ENCODE results near the gene IL18BP. TPM values are rescaled to one million over a fixed set of nuclear protein-coding genes. Genes with fewer than 3 reads are reported as not detected.

IL18BP gene
- total and polyA plus RNA-seq, 9 of the 15 experiments (the other 6 are each of a cell fraction or from before 2014, with no cell fraction given), result 0.34 to 9.4 (median 3.2) TPM

DNA sequence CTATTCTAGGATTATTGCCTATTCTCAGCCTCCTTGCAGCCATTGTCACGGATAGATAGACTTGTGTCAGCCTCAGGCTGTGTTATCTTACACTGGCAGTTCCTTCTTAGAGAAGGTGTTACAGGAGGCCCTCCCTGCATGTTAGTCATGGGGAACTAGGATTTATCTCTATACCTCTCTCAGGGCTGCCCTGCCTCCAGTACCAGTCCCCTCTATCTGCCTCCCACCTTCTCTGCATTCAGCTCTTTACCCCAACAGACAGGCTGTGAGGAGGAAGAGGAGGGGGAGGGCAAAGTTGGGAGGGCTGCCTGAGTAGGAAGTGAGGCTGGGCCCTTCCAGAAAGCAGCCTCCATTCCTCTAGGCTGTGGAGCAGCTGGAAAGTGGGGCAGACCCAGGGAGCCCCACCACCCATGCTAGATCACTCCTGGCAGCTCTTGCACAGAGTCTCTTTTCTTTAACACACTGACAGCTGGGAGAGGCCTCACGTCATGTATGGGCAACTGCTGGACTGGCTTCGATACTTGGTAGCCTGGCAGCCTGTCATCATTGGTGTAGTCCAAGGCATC lies 2.9 kb upstream of the IL18BP start (continued):
- TF ChIP-seq, protein P1, sequence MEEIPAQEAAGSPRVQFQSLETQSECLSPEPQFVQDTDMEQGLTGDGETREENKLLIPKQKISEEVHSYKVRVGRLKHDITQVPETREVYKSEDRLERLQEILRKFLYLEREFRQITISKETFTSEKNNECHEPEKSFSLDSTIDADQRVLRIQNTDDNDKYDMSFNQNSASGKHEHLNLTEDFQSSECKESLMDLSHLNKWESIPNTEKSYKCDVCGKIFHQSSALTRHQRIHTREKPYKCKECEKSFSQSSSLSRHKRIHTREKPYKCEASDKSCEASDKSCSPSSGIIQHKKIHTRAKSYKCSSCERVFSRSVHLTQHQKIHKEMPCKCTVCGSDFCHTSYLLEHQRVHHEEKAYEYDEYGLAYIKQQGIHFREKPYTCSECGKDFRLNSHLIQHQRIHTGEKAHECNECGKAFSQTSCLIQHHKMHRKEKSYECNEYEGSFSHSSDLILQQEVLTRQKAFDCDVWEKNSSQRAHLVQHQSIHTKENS (CRISPR knock-in tag; IDR thresholded peaks at IDR 0.05), result no peak
- TF ChIP-seq ATF7 (IDR thresholded peaks at IDR 0.05), result 0 out of 2 replicates have a peak, but pooled peaks have one; percentile 40
- TF ChIP-seq ZNF518B (CRISPR knock-in tag; IDR thresholded peaks at IDR 0.05), result no peak
- no peak for TF ChIP-seq ATF6 (CRISPR knock-in tag; IDR thresholded peaks at IDR 0.05)
- no peak for TF ChIP-seq ZNF197 (CRISPR knock-in tag; IDR thresholded peaks at IDR 0.05; ENCODE audit: low read depth)
- TF ChIP-seq PHF20 (IDR thresholded peaks at IDR 0.05; ENCODE audit: partially characterized antibody), result no peak
- TF ChIP-seq MTA2 (IDR thresholded peaks at IDR 0.05; ENCODE audit: low read depth), result peak; percentile 91
- TF ChIP-seq ZNF134 (CRISPR knock-in tag; conservative IDR thresholded peaks at IDR 0.05), result no peak; the same call in 1 of the 2 replicates
- no peak for TF ChIP-seq JUNB (CRISPR knock-in tag; conservative IDR thresholded peaks at IDR 0.05)
- TF ChIP-seq ZNF444 (CRISPR knock-in tag; IDR thresholded peaks at IDR 0.05), result no peak
- no peak for TF ChIP-seq RBM17 (IDR thresholded peaks at IDR 0.05; ENCODE audit: borderline replicate concordance, low read depth, low read length)
- TF ChIP-seq DIDO1 (tag; IDR thresholded peaks at IDR 0.05; ENCODE audit: low read depth), result no peak
- TF ChIP-seq, protein P2, sequence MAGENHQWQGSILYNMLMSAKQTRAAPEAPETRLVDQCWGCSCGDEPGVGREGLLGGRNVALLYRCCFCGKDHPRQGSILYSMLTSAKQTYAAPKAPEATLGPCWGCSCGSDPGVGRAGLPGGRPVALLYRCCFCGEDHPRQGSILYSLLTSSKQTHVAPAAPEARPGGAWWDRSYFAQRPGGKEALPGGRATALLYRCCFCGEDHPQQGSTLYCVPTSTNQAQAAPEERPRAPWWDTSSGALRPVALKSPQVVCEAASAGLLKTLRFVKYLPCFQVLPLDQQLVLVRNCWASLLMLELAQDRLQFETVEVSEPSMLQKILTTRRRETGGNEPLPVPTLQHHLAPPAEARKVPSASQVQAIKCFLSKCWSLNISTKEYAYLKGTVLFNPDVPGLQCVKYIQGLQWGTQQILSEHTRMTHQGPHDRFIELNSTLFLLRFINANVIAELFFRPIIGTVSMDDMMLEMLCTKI (IDR thresholded peaks at IDR 0.05; ENCODE audit: partially characterized antibody), result no peak
- TF ChIP-seq CHAMP1 (IDR thresholded peaks at IDR 0.05), result 0 out of 2 replicates have a peak, but pooled peaks have one; percentile 13
- no peak for TF ChIP-seq HLTF (IDR thresholded peaks at IDR 0.05)
